Globus pallidus (tissue), 1 donor: ENCODE data around the gene ERICH6.
"Not testable (repeated sequence)": the region's sequence is repeated elsewhere in the genome, so short reads cannot be mapped to it uniquely, and the experiment has no call there.

Experiments used
- DNase-seq: peaks from one replicate; pipeline ENCODE4 v3.0.0-alpha.2; 2015; ENCODE audit warnings: low spot score

Gene ERICH6

GRCh38 chr3:150682279-150682678 lies 21.4 kb downstream of the ERICH6 start:
- no peak for DNase-seq

DNA sequence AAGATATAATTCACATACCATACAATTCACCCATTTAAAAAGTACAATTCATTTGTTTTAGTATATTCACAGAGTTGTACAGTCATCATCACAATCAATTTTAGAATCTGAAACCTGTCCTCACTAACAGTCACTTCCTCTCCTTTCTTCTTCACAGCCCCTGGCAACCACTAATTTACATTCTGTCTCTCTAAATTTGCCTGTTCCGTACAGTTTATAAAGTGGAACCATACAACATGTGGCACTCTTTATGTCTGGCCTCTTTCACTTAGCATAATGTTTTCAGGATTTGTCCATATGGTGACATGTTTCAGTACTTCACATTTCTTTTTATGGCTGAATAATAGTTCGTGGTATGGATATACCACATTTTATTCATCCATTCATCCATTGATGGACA lies 22.7 kb downstream of the ERICH6 start:
- DNase-seq, result no peak

DNA sequence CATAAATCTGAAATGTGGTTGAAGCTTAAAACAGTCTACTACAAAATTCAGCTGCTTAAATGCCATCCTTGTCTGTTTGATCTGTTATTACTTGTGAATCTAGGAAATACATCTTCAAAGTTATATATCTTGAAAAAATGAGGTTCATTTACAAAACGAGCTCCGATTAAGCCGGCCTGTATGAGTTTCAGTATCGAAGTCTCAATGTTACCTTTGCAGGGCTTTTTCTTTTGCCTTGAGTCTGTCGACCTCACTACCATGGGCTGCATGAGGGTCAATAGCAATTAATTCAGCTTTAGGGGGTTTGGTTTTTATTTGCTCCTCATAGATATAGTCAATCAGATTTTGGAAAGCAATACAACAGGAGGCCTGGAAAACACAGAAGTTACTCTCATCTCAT lies 23.2 kb downstream of the ERICH6 start:
- no peak for DNase-seq

DNA sequence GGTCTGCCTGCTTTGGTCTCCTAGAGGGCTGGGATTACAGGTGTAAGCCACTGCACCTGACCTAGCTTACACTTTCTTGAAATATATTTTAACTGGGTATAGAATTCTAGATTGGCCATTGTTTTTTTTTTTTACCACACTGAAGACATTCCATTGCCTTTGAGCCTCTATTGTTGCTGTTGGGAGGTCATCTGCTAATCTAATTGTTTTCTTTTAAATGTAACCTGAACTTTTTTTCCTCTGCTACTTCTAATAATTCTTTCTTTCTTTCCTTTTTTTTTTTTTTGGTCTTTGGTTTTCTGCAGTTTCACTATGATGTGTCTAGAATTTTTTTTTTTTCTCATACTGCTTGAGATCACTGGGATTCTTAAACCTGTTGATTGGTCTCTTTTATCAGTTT lies 28.1 kb downstream of the ERICH6 start:
- DNase-seq, result no peak

DNA sequence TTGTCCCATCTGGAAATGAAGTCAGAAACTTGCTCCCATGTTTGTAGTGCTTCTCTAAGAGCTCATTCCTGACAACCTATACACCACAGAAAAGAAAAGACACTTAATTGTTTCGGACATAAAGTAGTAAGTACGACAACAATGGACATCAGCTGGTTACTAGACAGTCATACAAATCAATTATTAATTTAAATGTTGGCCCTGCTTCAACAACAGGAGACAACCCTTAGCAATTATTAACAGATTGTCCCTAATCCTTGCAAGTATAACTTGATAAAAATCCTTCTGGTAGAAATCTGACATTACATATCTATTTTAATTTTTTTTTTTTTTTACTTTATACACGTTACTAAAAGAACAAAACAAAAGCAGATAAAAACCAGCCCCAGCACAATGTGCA lies 29.8 kb downstream of the ERICH6 start:
- no peak for DNase-seq

- DNase-seq, result no peak
These were observed 37.6 kb downstream of the ERICH6 start for GRCh38 chr3:150666167-150666566.

DNA sequence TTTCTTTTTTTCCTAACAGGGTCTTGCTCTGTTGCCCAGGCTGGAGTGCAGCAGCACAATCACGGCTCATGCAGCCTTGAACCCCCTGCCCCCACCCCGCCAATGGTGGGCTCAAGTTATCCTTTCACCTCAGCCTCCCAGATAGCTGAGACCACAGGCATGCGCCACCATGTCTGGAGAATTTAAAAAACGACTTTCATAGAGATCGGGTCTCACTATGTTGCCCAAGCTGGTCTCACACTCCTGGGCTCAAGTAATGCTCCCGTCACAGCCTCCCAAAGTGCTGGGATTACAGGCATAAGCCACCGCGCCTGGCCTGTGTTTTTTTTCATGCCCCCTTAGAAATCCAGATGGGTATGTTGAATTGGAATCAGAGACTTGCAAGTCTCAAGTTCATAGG lies 40.3 kb downstream of the ERICH6 start:
- no peak for DNase-seq

- DNase-seq, result no peak
These were observed 41.1 kb downstream of the ERICH6 start for GRCh38 chr3:150662410-150663200.

- no peak for DNase-seq
These were observed 47.4 kb downstream of the ERICH6 start for GRCh38 chr3:150656316-150656715.

DNA sequence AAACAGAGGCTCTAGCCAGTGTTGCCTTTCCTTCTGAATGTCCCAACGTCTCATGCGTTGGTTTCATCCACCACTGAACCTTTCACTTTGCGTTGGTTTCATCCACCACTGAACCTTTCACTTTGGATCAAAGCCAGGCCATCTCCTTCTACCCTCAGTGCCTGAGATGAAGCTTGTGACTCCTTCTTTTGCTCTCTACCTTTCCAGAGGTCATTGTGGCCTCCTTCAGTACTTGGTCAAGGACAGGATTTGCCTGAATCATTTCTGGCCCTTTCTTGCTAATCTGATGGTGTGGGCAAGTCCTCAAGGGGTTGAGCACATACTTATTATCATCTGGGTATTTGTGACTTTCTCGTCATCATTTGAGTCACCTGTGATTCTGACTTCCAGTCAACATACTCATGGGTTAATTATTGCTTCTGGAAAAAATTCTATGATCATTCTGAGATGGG lies 50.6 kb downstream of the ERICH6 start:
- DNase-seq, result no peak

- no peak for DNase-seq
These were observed 63.5 kb downstream of the ERICH6 start for GRCh38 chr3:150640256-150640655.

DNA sequence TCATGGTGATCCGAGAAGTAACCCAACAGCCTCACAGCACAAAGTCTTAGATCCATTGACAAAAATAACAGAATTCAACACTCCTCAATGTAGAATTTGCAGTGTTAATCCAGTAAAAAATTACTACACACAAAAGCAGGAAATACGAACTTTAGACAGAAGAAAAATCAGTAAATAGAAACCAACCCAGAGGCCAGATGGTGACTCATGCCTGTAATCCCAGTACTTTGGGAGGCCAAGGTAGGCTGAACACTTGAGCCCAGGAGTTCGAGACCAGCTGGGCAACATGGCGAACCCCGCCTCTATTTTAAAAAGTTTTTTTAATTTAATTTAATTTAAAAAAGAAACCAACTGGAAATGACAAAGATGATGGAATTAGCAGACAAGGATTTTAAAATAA lies 64.5 kb downstream of the ERICH6 start:
- DNase-seq, result no peak

GRCh38 chr3:150636258-150636657 lies 67.5 kb downstream of the ERICH6 start:
- no peak for DNase-seq

- DNase-seq, result peak; percentile 2
These were observed 68.2 kb downstream of the ERICH6 start for GRCh38 chr3:150635526-150635925.

GRCh38 chr3:150635076-150635475 lies 68.6 kb downstream of the ERICH6 start:
- DNase-seq, result no peak

DNA sequence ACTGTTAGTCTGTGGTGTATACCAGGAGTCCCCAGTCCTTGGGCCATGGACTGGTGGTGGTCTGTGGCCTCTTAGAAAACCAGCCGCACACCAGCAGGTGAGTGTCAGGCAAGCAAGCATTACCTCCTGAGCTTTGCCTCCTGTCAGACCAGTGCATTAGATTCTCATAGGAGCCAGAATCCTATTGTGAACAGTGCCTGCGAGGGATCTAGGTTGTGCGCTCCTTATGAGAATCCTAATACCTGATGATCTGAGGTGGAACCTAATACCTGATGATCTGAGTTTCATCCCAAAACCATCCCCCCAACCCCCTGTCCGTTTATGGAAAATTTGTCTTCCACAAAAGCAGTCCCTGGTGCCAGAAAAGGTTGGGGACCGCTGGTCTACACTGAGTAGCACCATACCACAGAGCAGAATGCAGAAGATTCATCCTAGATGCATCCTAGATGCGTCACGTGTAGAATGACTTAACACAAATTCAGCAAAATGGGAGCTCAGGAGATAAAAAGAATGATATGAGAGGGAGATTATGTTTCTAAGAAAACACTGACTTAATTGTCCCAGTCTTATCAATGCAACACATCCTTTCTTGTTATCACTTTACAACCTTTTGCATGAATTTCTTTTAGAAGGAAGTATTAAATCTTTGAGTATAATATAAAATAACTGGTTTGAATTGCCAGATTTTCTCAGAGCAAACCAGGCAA lies 72.1 kb downstream of the ERICH6 start:
- no peak for DNase-seq

DNA sequence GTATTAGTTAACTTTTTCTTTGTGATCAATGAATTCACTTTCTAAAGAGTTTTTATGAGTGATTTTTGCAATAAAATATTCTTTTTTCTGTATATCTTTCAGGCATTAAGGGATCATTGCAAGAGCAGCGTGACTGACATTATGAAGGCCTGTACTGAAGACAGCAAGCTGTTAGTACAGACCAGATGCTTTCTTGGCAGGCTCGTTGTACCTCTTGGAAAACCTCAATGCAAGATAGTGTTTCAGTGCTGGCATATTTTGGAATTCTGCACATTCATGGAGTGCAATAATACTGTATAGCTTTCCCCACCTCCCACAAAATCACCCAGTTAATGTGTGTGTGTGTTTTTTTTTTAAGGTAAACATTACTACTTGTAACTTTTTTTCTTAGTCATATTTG lies 76.2 kb downstream of the ERICH6 start:
- no peak for DNase-seq

DNA sequence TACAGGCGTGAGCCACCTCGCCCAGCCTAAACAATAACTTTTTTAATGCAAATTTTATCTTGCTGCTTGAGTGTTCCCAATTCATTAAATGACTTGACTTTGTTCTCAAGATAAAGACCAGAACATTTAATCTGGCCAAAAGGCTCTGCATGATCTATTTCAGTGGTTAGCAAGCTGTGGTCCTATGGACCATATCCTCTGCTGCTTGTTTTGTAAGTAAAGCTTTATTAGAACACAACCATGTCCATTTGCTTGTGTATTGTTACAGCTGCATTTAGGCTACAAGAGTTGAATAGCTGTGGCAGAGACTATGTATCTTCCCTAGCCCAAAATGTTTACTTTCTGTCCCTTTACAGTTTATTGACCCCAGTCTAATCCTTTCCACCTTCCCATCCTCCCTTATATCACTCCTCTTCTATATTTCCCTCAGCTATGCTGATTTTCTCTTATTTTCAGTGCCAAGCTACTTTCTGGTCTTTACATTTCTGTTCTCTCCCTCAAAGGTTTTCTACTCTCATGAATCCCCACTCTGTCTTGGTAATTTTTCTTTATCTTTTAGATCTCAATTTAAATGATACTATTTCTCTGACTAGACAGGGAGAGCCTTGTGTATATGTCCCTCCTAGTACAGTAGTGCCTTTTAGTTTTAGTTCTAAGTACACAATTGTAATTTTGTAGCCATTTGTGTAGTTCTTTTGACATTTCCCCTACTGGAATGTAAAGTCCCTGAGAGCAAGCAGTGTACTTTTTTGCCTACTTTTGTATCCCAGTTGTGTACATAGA lies 77.4 kb downstream of the ERICH6 start:
- no peak for DNase-seq

GRCh38 chr3:150623945-150624344 lies 79.8 kb downstream of the ERICH6 start:
- no peak for DNase-seq

DNA sequence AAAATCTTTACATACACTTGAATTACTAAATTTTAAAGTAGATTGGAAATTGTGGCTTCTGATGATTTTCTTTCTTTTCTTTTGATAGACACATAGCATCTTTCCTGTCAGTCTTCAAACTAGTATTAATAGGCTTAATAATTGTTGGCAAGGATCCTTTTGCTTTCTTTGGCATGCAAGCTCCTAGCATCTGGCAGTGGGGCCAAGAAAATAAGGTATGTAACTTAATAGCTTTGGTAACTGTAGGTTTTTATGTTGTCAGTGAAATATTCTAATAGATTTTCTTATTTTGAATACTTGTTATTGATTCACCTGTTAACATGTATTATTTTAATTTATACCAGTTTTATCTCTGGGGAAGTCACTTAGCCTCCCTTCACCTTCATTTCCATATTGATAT lies 80.8 kb downstream of the ERICH6 start:
- not testable (repeated sequence) for DNase-seq

GRCh38 chr3:150620002-150620689 lies 83.6 kb downstream of the ERICH6 start:
- no peak for DNase-seq
